Tibial nerve (tissue), 4 donors: ENCODE data around the gene NCK2.

Source experiments
- EP300 ChIP-seq, 2 donors: sonication (generic); formaldehyde crosslinking; IDR thresholded peaks; one replicate each; pipeline ENCODE4 v1.6.1; 2017; ENCODE audit warnings: antibody characterized with exemption in 2 of 2, mild to moderate bottlenecking in 1 of 2
- POLR2A ChIP-seq, 2 donors: fragments of 450-650 bp; IDR thresholded peaks; one replicate each; pipeline ENCODE4 v1.6.1; 2017; ENCODE audit warnings: antibody characterized with exemption in 2 of 2, mild to moderate bottlenecking in 2 of 2, moderate library complexity in 2 of 2
- TF ChIP-seq, protein P1 (sequence below), 5 experiments: fragments of 200-600 bp in 3 of 5; fragments of 450-650 bp in 2 of 5; sonication (generic) in 3 of 5; IDR thresholded peaks; one replicate each; pipeline ENCODE4 v1.5.1; 2016 to 2019; ENCODE audit warnings: antibody characterized with exemption in 5 of 5, mild to moderate bottlenecking in 3 of 5, moderate library complexity in 2 of 5

DNA sequence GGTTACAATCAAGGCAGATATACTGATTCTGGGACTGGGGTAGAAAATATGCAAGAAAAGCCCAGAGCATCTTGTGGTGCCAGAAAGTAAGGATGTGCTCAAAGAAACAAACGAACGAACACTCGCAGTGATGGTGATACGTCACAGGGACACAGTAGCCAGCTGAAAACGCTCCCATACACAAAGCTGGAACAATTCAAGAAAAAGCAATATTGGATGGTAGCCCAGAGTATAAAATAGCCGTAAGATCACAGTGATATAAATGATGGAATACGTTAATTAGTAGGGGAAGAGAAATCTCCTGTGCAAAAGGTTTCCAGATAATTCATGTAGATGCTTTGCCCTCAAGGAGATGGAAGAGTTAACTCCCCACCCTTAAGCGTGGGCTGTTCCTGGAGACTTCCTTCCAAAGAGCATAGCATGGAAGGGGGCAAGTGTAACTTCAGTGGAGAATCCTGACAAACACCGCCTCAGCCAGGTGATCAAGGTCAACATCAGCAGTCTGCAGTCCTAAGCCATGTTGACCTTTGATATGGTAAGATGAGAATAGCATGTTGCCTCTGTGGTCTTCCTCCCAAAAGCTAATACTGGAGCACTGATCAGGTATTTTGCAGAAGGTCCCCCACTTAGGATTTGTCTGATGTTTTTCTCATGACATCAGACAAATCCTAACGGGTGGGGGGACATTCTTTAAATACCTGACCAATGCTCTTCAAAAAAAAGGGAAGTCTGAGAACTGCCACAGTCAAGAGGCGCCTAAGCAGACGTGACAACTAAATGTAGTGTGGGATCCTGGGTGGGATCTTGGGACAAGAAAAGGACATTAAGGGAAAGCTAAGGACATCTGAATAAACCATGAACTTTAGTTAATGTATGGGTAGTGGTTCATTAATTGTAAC is 99.0 kb downstream of the NCK2 start:
- TF ChIP-seq, protein P1, sequence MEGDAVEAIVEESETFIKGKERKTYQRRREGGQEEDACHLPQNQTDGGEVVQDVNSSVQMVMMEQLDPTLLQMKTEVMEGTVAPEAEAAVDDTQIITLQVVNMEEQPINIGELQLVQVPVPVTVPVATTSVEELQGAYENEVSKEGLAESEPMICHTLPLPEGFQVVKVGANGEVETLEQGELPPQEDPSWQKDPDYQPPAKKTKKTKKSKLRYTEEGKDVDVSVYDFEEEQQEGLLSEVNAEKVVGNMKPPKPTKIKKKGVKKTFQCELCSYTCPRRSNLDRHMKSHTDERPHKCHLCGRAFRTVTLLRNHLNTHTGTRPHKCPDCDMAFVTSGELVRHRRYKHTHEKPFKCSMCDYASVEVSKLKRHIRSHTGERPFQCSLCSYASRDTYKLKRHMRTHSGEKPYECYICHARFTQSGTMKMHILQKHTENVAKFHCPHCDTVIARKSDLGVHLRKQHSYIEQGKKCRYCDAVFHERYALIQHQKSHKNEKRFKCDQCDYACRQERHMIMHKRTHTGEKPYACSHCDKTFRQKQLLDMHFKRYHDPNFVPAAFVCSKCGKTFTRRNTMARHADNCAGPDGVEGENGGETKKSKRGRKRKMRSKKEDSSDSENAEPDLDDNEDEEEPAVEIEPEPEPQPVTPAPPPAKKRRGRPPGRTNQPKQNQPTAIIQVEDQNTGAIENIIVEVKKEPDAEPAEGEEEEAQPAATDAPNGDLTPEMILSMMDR (IDR thresholded peaks at IDR 0.05) = no peak
- TF ChIP-seq POLR2A (IDR thresholded peaks at IDR 0.05) (no peak), EP300 (IDR thresholded peaks at IDR 0.05) (no peak)
